Common myeloid progenitor, CD34-positive (primary cell): ENCODE results near the gene SPATA31D4.

Experiments
- CTCF ChIA-PET: fragments of 350-600 bp; sonication (Branson Sonifier 250); formaldehyde crosslinking; loops from one replicate; lab custom pipeline; 2021; ENCODE audit warnings: antibody characterized with exemption; lab: Charles Lee
- POLR2A ChIA-PET: fragments of 350-600 bp; sonication (Branson Sonifier 250); formaldehyde crosslinking; loops from one replicate; lab custom pipeline; 2021; ENCODE audit warnings: antibody characterized with exemption; lab: Charles Lee
- DNase-seq, 3 donors: peaks; one replicate each; pipeline versions ENCODE4 v3.0.0 to v3.0.0-alpha.2; 2013
- H3K27ac ChIP-seq, 2 experiments: 1 replicate in 1 of 2; 2 replicates in 1 of 2; pipeline ENCODE4 v1.7.0; 2013; ENCODE audit warnings: inconsistent platforms in 2 of 2, low read length in 2 of 2, mild to moderate bottlenecking in 2 of 2, low read depth in 1 of 2, moderate library complexity in 1 of 2; ENCODE audit not compliant: severe bottlenecking in 2 of 2, insufficient read depth in 1 of 2, poor library complexity in 1 of 2
- H3K27me3 ChIP-seq, 5 experiments: replicated peaks in 2 of 5; 1 replicate in 3 of 5; 2 replicates in 2 of 5; pipeline versions ENCODE4 v1.6.1 to v1.7.0; 2013; ENCODE audit warnings: low read length in 4 of 5, mild to moderate bottlenecking in 2 of 5, moderate library complexity in 2 of 5, inconsistent platforms in 1 of 5; ENCODE audit not compliant: insufficient read depth in 5 of 5, control insufficient read depth in 4 of 5
- H3K36me3 ChIP-seq, 4 experiments: 1 replicate in 2 of 4; 2 replicates in 2 of 4; pipeline versions ENCODE4 v1.6.1 to v1.7.0; 2013; ENCODE audit warnings: low read length in 3 of 4, control low read depth in 1 of 4, mild to moderate bottlenecking in 1 of 4; ENCODE audit not compliant: control insufficient read depth in 4 of 4, insufficient read depth in 4 of 4
- H3K4me1 ChIP-seq, 4 experiments: 1 replicate in 3 of 4; 2 replicates in 1 of 4; pipeline versions ENCODE4 v1.6.1 to v1.7.1; 2013; ENCODE audit warnings: low read length in 3 of 4, mild to moderate bottlenecking in 3 of 4, control low read depth in 1 of 4, inconsistent platforms in 1 of 4, moderate library complexity in 1 of 4; ENCODE audit not compliant: control insufficient read depth in 4 of 4, insufficient read depth in 4 of 4; ENCODE audit errors: control extremely low read depth in 1 of 4
- H3K4me3 ChIP-seq, 7 experiments: 1 replicate in 4 of 7; 2 replicates in 3 of 7; pipeline versions ENCODE4 v1.5.1 to v1.7.0; 2013; ENCODE audit warnings: mild to moderate bottlenecking in 7 of 7, low read length in 6 of 7, moderate library complexity in 6 of 7, inconsistent platforms in 2 of 7, low read depth in 2 of 7, control low read depth in 1 of 7; ENCODE audit not compliant: insufficient read depth in 4 of 7, control insufficient read depth in 1 of 7; ENCODE audit errors: extremely low read depth in 1 of 7
- H3K9me3 ChIP-seq, 5 experiments: 1 replicate in 4 of 5; 2 replicates in 1 of 5; pipeline versions ENCODE4 v1.6.1 to v1.7.1; 2013; ENCODE audit warnings: low read length in 4 of 5, mild to moderate bottlenecking in 2 of 5, inconsistent platforms in 1 of 5, low read depth in 1 of 5, moderate library complexity in 1 of 5; ENCODE audit not compliant: control insufficient read depth in 4 of 5, insufficient read depth in 2 of 5; ENCODE audit errors: control extremely low read depth in 1 of 5
- WGBS: methylation state at CpG from one replicate; pipeline ENCODE4 v1.1.5; 2013; ENCODE audit not compliant: insufficient coverage; 5-methylcytosine and 5-hydroxymethylcytosine counted together

SPATA31D4 gene

DNA sequence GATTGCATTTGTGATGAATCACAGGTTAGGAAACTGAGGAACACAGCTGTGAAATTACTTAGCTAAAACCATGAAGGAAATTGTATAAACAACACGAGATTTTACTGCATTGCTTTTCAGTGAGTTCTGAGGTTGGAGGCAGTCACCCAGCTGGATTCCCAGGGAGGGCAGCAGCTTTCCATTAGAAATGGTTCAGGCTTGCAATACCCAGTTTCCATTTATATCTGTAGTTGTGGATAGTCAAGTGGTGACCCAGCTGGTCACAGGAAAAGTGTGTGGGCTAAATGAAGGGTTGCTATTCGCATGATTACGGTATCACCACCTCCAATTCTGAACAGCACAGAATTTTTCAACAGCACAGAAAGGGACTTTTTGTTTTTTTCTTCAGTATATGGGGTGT, 34.3 kb upstream of the SPATA31D4 start:
- no peaks in the 10 kb centered on the region for H3K27me3 ChIP-seq
- DNase-seq: no peak
- H3K4me3 ChIP-seq: no peak overlapping the region
- H3K4me1 ChIP-seq: no peaks in the 10 kb centered on the region
- POLR2A ChIA-PET: no interaction called here
- WGBS: 100% methylated on average over 1 of the region's 3 CpGs
- no peaks in the 10 kb centered on the region for H3K36me3 ChIP-seq
- no peak overlapping the region for H3K27ac ChIP-seq
- CTCF ChIA-PET: interaction anchor here (1.1 kb wide), 1 partner anchor 12 kb away, joined by 3 read pairs; no protein-coding TSS in a partner anchor
- no peaks in the 10 kb centered on the region for H3K9me3 ChIP-seq

DNA sequence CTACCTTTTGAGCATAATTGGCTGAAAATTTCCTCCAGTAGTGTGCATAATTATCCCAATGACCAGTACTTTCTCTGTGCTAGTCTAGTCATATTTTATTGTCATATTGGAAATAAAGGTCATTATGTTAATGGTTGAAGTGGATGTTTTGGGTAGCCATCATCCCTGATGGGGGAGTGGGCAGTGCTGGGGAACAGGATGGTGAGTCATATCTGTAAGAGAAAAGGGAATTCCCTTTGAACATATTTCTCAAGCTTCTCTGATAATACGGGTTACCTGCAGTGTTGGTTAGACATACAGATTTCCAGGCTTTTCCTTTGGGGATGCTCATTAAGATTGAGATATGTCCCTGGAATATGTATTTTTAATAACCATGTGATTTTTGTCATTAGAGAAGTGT, 33.3 kb upstream of the SPATA31D4 start:
- no peak for DNase-seq
- no CpG with 5 or more reads among the region's 1 CpG for WGBS
- POLR2A ChIA-PET: no interaction called here
- no peaks in the 10 kb centered on the region for H3K9me3 ChIP-seq
- H3K4me1 ChIP-seq: no peaks in the 10 kb centered on the region
- no peaks in the 10 kb centered on the region for H3K27me3 ChIP-seq
- no peak overlapping the region for H3K27ac ChIP-seq
- H3K4me3 ChIP-seq: no peak overlapping the region
- CTCF ChIA-PET: no interaction called here
- no peaks in the 10 kb centered on the region for H3K36me3 ChIP-seq

DNA sequence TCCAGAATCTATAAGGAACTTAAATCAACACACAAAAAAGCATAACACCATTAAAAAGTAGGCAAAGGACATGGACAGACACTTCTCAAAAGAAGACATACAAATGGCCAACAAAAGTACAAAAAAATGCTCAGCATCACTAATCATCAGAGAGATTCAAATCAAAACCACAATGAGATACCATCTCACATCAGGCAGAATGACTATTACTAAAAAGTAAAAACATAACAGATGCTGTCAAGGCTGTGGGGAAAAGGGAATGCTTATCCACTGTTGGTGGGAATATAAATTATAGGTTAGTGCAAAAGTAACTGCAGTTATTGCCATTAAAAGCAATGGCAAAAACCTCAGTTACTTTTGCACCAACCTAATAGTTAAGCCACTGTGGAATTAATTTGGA, 32.2 kb upstream of the SPATA31D4 start:
- H3K27me3 ChIP-seq: no peaks in the 10 kb centered on the region
- H3K36me3 ChIP-seq: no peaks in the 10 kb centered on the region
- H3K4me1 ChIP-seq: no peaks in the 10 kb centered on the region
- no peaks in the 10 kb centered on the region for H3K9me3 ChIP-seq
- DNase-seq: no peak
- no peak overlapping the region for H3K4me3 ChIP-seq
- ChIA-PET POLR2A (no interaction called here), CTCF (no interaction called here)
- H3K27ac ChIP-seq: no peak overlapping the region

DNA sequence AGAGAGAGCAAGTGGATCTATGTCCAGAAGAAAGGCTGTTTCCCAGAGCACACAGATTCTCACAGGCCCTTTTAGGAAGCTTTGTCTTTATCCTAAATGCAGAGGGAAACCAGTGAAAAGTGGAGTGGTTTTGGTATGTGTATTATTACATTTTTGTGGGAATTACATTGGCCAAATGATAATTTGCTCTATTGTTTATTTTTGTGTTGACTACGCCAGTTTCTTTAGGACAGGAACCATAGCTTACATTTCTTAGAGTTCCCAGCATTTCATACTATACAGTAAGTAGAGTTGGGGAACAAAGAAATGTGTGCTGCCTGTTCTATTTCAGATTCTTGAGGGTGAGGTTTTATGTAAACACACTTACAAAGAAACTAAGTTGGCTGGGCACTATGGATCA, 29.4 kb upstream of the SPATA31D4 start:
- no peak overlapping the region for H3K27ac ChIP-seq

GRCh38 chr9:81902196-81902595, 26.0 kb upstream of the SPATA31D4 start:
- no peak for DNase-seq
- WGBS: no CpG with 5 or more reads among the region's 2 CpGs
- Histone ChIP-seq H3K9me3 (no peaks in the 10 kb centered on the region), H3K36me3 (no peaks in the 10 kb centered on the region), H3K27me3 (peaks cover 0 to 1% (median 0%) of the 10 kb centered on the region in 5 experiments), H3K4me1 (no peaks in the 10 kb centered on the region), H3K4me3 (no peak overlapping the region), H3K27ac (no peak overlapping the region)
- POLR2A ChIA-PET: no interaction called here
- CTCF ChIA-PET: no interaction called here

More for the DNA sequence above, 29.4 kb upstream of the SPATA31D4 start:
- ChIA-PET CTCF (no interaction called here), POLR2A (interaction anchor here (0.6 kb wide), 1 partner anchor 747 kb away, joined by 4 read pairs; no protein-coding TSS in a partner anchor)
- DNase-seq: no peak
- Histone ChIP-seq H3K27me3 (peaks cover 0 to 1% (median 0%) of the 10 kb centered on the region in 5 experiments), H3K4me1 (no peaks in the 10 kb centered on the region), H3K9me3 (no peaks in the 10 kb centered on the region), H3K4me3 (no peak overlapping the region), H3K36me3 (no peaks in the 10 kb centered on the region)
- no CpG with 5 or more reads among the region's 1 CpG for WGBS

DNA sequence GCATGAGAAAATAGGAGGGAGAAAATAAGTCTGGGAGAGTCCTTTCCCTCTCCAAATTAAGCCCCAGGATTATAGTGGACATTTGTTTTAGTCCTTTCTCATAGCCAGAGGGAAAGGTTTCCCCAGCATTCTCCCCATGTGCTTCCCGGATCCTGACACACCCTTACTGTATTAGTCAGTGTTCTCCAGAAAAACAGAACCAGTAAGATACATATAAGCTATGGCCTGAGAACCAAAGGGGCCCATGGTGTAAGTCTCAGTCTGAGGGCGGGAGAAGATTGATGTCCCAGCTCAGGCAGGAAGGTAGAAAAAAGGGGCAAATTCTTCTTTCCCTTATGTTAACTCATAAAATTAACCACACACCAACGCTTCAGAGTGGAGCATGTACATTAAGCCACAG, 25.6 kb upstream of the SPATA31D4 start:
- no peak overlapping the region for H3K4me3 ChIP-seq
- DNase-seq: no peak
- no peaks in the 10 kb centered on the region for H3K36me3 ChIP-seq
- CTCF ChIA-PET: no interaction called here
- peaks cover 0 to 1% (median 0%) of the 10 kb centered on the region in 5 experiments for H3K27me3 ChIP-seq
- WGBS: 100% methylated on average over 1 of the region's 3 CpGs
- H3K9me3 ChIP-seq: no peaks in the 10 kb centered on the region
- POLR2A ChIA-PET: no interaction called here
- H3K4me1 ChIP-seq: no peaks in the 10 kb centered on the region
- no peak overlapping the region for H3K27ac ChIP-seq

GRCh38 chr9:81906671-81907070, 21.6 kb upstream of the SPATA31D4 start:
- H3K4me3 ChIP-seq: no peak overlapping the region
- ChIA-PET POLR2A (no interaction called here), CTCF (no interaction called here)
- peaks cover 0 to 1% (median 0%) of the 10 kb centered on the region in 5 experiments for H3K27me3 ChIP-seq
- DNase-seq: no peak
- WGBS: 100% methylated on average over 1 of the region's 3 CpGs
- no peaks in the 10 kb centered on the region for H3K36me3 ChIP-seq
- no peak overlapping the region for H3K27ac ChIP-seq
- no peaks in the 10 kb centered on the region for H3K9me3 ChIP-seq
- no peaks in the 10 kb centered on the region for H3K4me1 ChIP-seq
